Endothelial cell of umbilical vein (primary cell): Measurements from ENCODE around the gene MRPL32. TPM values are rescaled to one million over a fixed set of nuclear protein-coding genes. Genes with fewer than 3 reads are reported as not detected.

Experiments used
- BruUV-seq: library from RNA; stranded (reverse); fragments of 400-500 nt; replicated peaks from 2 replicates; lab custom pipeline; 2021; lab: Mats Ljungman, UMichigan
- CTCF ChIA-PET: fragments of 300-600, 350-600 bp; sonication (Branson Sonifier 250); formaldehyde crosslinking; loops from one replicate; lab custom pipeline; 2021; ENCODE audit warnings: antibody characterized with exemption, inconsistent platforms; lab: Charles Lee
- POLR2A ChIA-PET: fragments of 300-600, 350-600 bp; sonication (Branson Sonifier 250); formaldehyde crosslinking; loops from one replicate; lab custom pipeline; 2021; ENCODE audit warnings: antibody characterized with exemption, inconsistent platforms; lab: Charles Lee
- DNase-seq: peaks from one replicate; pipeline ENCODE4 v3.0.0-alpha.2; 2011; ENCODE audit warnings: low read depth, low spot score
- FAIRE-seq: peaks from 2 replicates; lab custom pipeline; 2011; peaks lifted over from hg19 to GRCh38; lab: Jason Lieb, UNC
- H2AFZ ChIP-seq: 2 replicates; pipeline ENCODE4 v1.6.0; 2012; ENCODE audit warnings: low read depth, low read length, control low read depth, inconsistent platforms
- H3K27ac ChIP-seq: 2 replicates; pipeline ENCODE4 v1.5.1; 2011; ENCODE audit warnings: low read depth, mild to moderate bottlenecking, control low read depth, low read length, moderate library complexity; ENCODE audit not compliant: insufficient read depth
- H3K27me3 ChIP-seq, 2 experiments: 2 replicates each; pipeline versions ENCODE4 v1.6.0 to v1.6.1; 2011; ENCODE audit warnings: low read length in 2 of 2, mixed read lengths in 1 of 2; ENCODE audit not compliant: control insufficient read depth in 2 of 2, insufficient read depth in 2 of 2
- H3K36me3 ChIP-seq, 2 experiments: 2 replicates in 1 of 2; 3 replicates in 1 of 2; pipeline ENCODE4 v1.5.1; 2011; ENCODE audit warnings: low read length in 2 of 2, mild to moderate bottlenecking in 1 of 2, moderate library complexity in 1 of 2; ENCODE audit not compliant: control insufficient read depth in 2 of 2, insufficient read depth in 2 of 2; ENCODE audit errors: extremely low read depth in 1 of 2
- H3K4me1 ChIP-seq: 3 replicates; pipeline ENCODE4 v1.5.1; 2011; ENCODE audit warnings: mild to moderate bottlenecking, low read length; ENCODE audit not compliant: control insufficient read depth, insufficient read depth; ENCODE audit errors: extremely low read depth
- H3K4me2 ChIP-seq: 2 replicates; pipeline ENCODE4 v1.6.1; 2011; ENCODE audit warnings: low read length, control low read depth, mixed read lengths; ENCODE audit not compliant: insufficient read depth
- H3K4me3 ChIP-seq, 3 experiments: fragments of 200-600 bp in 1 of 3; sonication (generic), shearing (Covaris generic) in 1 of 3; replicated peaks in 1 of 3; 2 replicates each; pipeline ENCODE4 v1.5.1; 2011 to 2016; ENCODE audit warnings: control low read depth in 3 of 3, low read length in 3 of 3, mild to moderate bottlenecking in 2 of 3, inconsistent platforms in 1 of 3, low read depth in 1 of 3, moderate library complexity in 1 of 3; ENCODE audit not compliant: insufficient read depth in 1 of 3
- H3K79me2 ChIP-seq: 2 replicates; pipeline ENCODE4 v1.6.0; 2012; ENCODE audit warnings: low read length, inconsistent platforms; ENCODE audit not compliant: control insufficient read depth, insufficient read depth
- H3K9ac ChIP-seq: replicated peaks from 2 replicates; pipeline ENCODE3; 2011; ENCODE audit warnings: low read length, control low read depth; ENCODE audit not compliant: insufficient read depth; ENCODE audit errors: extremely low read depth
- H3K9me1 ChIP-seq: replicated peaks from 3 replicates; pipeline ENCODE4 v1.6.0; 2011; ENCODE audit warnings: mild to moderate bottlenecking, low read length; ENCODE audit not compliant: control insufficient read depth, insufficient read depth; ENCODE audit errors: extremely low read depth
- H3K9me3 ChIP-seq: replicated peaks from 2 replicates; pipeline ENCODE4 v1.5.1; 2012; ENCODE audit warnings: low read length, inconsistent platforms; ENCODE audit not compliant: control insufficient read depth, insufficient read depth
- H4K20me1 ChIP-seq: replicated peaks from 2 replicates; pipeline ENCODE3; 2011; ENCODE audit warnings: mild to moderate bottlenecking, low read length; ENCODE audit not compliant: control insufficient read depth, insufficient read depth; ENCODE audit errors: extremely low read depth
- CTCF ChIP-seq, 2 donors: IDR thresholded peaks; 1 replicate in 1 of 2; 2 replicates in 1 of 2; pipeline ENCODE4 v1.5.1; 2011; ENCODE audit warnings: low read length in 2 of 2, mild to moderate bottlenecking in 2 of 2, moderate library complexity in 2 of 2, control low read depth in 1 of 2, inconsistent platforms in 1 of 2, low read depth in 1 of 2; ENCODE audit not compliant: insufficient read depth in 1 of 2; ENCODE audit errors: extremely low read depth in 1 of 2
- EZH2 ChIP-seq: IDR thresholded peaks from 2 replicates; pipeline ENCODE4 v1.6.1; 2012; ENCODE audit warnings: borderline replicate concordance, low read depth, mild to moderate bottlenecking, moderate library complexity, low read length, inconsistent platforms; ENCODE audit not compliant: severe bottlenecking
- FOS ChIP-seq: IDR thresholded peaks from 2 replicates; pipeline ENCODE4 v1.6.1; 2011; ENCODE audit warnings: mild to moderate bottlenecking, low read length, moderate library complexity, borderline replicate concordance; ENCODE audit not compliant: insufficient read depth
- GATA2 ChIP-seq: IDR thresholded peaks from 2 replicates; pipeline ENCODE4 v1.7.0; 2011; ENCODE audit warnings: low read depth, mild to moderate bottlenecking, moderate library complexity, mixed read lengths, low read length; ENCODE audit not compliant: insufficient read length, insufficient read depth
- JUN ChIP-seq: IDR thresholded peaks from 2 replicates; pipeline ENCODE4 v1.6.1; 2011; ENCODE audit warnings: borderline replicate concordance, low read depth; ENCODE audit not compliant: insufficient read length, insufficient read depth
- MAX ChIP-seq: IDR thresholded peaks from 2 replicates; pipeline ENCODE4 v1.6.1; 2011; ENCODE audit not compliant: insufficient read depth, insufficient read length
- MYC ChIP-seq: IDR thresholded peaks from one replicate; pipeline ENCODE4 v1.6.1; 2011; ENCODE audit warnings: mild to moderate bottlenecking, low read depth, low read length
- POLR2A ChIP-seq: IDR thresholded peaks from 2 replicates; pipeline ENCODE4 v1.6.1; 2012; ENCODE audit warnings: low read depth, mild to moderate bottlenecking, control low read depth, low read length
- POLR2AphosphoS5 ChIP-seq: IDR thresholded peaks from 2 replicates; pipeline ENCODE4 v1.6.1; 2012; ENCODE audit warnings: low read depth, mild to moderate bottlenecking, control low read depth, low read length, moderate library complexity; ENCODE audit not compliant: insufficient read depth
- dilution Hi-C: fragments of 300-500 bp; cut with MboI; formaldehyde crosslinking; loops from one replicate; pipeline ENCODE4 v1.15.0; 2019; ENCODE audit warnings: low sequenced_read_pairs; ENCODE audit not compliant: extremely low pct_ligation_motif_present
- intact Hi-C: fragments of 100-400 bp; cut with micrococcal nuclease; formaldehyde crosslinking; loops from one replicate; pipeline ENCODE4 v1.10.0; 2022
- polyA plus RNA-seq, 4 experiments: library from polyadenylated mRNA; depleted of rRNA in 3 of 4; stranded (reverse) in 3 of 4; unstranded in 1 of 4; fragments of >200 nt; gene quantifications; 2 replicates each; pipeline versions ENCODE4 v1.2.1 to v1.2.3, GENCODE V29; 2011 to 2012; ENCODE audit warnings: missing spikeins in 1 of 4
- total RNA-seq: library from RNA; stranded (reverse); gene quantifications from 2 replicates; pipeline ENCODE4 v1.2.3, GENCODE V29; 2021

The MRPL32 gene
- total and polyA plus RNA-seq, 2 donors (not counting 3 experiments of a cell fraction or from before 2014, with no cell fraction given), result 39.9 to 62.2 TPM

GRCh38 chr7:42967391-42967790 lies 35.2 kb downstream of the MRPL32 start:
- FAIRE-seq (no peak), DNase-seq (no peak)
- ChIA-PET POLR2A (no interaction called here), CTCF (interaction anchor here (1.5 kb wide), 1 partner anchor 26 kb away, joined by 3 read pairs; no protein-coding TSS in a partner anchor)
- H3K4me2 ChIP-seq, result no peak overlapping the region
- no peaks in the 10 kb centered on the region for H3K27me3 ChIP-seq
- no peaks in the 10 kb centered on the region for H3K79me2 ChIP-seq
- H3K4me3 ChIP-seq, result no peak overlapping the region
- no peak for TF ChIP-seq MYC
- TF ChIP-seq EZH2, result no peak
- no peak for TF ChIP-seq CTCF (IDR thresholded peaks at IDR 0.05; ENCODE audit: extremely low read depth in 1 of 2, insufficient read depth in 1 of 2, low read depth in 1 of 2, low read length in 2 of 2)
- H3K36me3 ChIP-seq, result no peaks in the 10 kb centered on the region
- intact Hi-C loops, result no loop called here
- dilution Hi-C loops, result no loop called here
- peaks cover 7% of the 10 kb centered on the region for H3K4me1 ChIP-seq
- no peak overlapping the region for H3K27ac ChIP-seq
- H3K9me3 ChIP-seq, result no peaks in the 10 kb centered on the region
- H3K9me1 ChIP-seq, result no peaks in the 10 kb centered on the region
- no peaks in the 10 kb centered on the region for H4K20me1 ChIP-seq
- H3K9ac ChIP-seq, result no peak overlapping the region
- no TSS peak for BruUV-seq
- no peak overlapping the region for H2AFZ ChIP-seq

GRCh38 chr7:42972699-42973500 lies 40.7 kb downstream of the MRPL32 start:
- ChIA-PET POLR2A (interaction anchor here (1.1 kb wide), 1 partner anchor 41 kb away, joined by 3 read pairs; the partner anchor contains the start of genes MRPL32 and PSMA2), CTCF (interaction anchor here (0.9 to 3.0 kb wide), 6 partner anchors 9 to 727 kb away, joined by 3 to 16 read pairs (median 4); no protein-coding TSS in a partner anchor)
- peak overlapping the region; percentile 3 for H3K27ac ChIP-seq

More at GRCh38 chr7:42972699-42973500, 40.7 kb downstream of the MRPL32 start:
- Histone ChIP-seq H3K9me1 (no peaks in the 10 kb centered on the region), H3K79me2 (no peaks in the 10 kb centered on the region), H3K4me3 (peak overlapping the region in 1 of 3 experiments; percentile 2), H3K9ac (no peak overlapping the region), H2AFZ (peak overlapping the region; percentile 70), H4K20me1 (no peaks in the 10 kb centered on the region), H3K27me3 (no peaks in the 10 kb centered on the region), H3K4me1 (peaks cover 18% of the 10 kb centered on the region), H3K4me2 (peak overlapping the region; percentile 55), H3K9me3 (no peaks in the 10 kb centered on the region), H3K36me3 (no peaks in the 10 kb centered on the region)
- TF ChIP-seq GATA2 (peak; percentile 63), MYC (no peak), POLR2A (no peak), JUN (peak; percentile 15), CTCF (IDR thresholded peaks at IDR 0.05; ENCODE audit: extremely low read depth in 1 of 2, insufficient read depth in 1 of 2, low read depth in 1 of 2, low read length in 2 of 2) (no peak), EZH2 (no peak), MAX (peak; percentile 13), POLR2AphosphoS5 (peak; percentile 57), FOS (peak; percentile 93)
- dilution Hi-C loops (no loop called here), intact Hi-C loops (loop anchor here (2.0 kb wide), 1 partner anchor 40 kb away; the partner anchor contains the start of genes MRPL32 and PSMA2)
- DNase-seq, result peak; percentile 92
- no TSS peak for BruUV-seq
- peak; percentile 94 for FAIRE-seq
